Fibroblast of lung (primary cell): ENCODE measurements around the gene ERBB2. TPM values are rescaled to one million over a fixed set of nuclear protein-coding genes. Genes with fewer than 3 reads are reported as not detected.

Experiments used
- DNase-seq, 2 donors: peaks; one replicate each; pipeline versions ENCODE4 v3.0.0 to v3.0.0-alpha.2; 2010; ENCODE audit warnings: low read depth in 2 of 2
- H2AFZ ChIP-seq: 2 replicates; pipeline ENCODE4 v1.5.1; 2012; ENCODE audit warnings: low read length, control low read depth, inconsistent platforms
- H3K27ac ChIP-seq: 2 replicates; pipeline ENCODE4 v1.5.1; 2011; ENCODE audit warnings: low read length, control low read depth; ENCODE audit not compliant: insufficient read depth
- H3K27me3 ChIP-seq: 2 replicates; pipeline ENCODE4 v1.5.1; 2011; ENCODE audit warnings: mild to moderate bottlenecking, low read length; ENCODE audit not compliant: control insufficient read depth, insufficient read depth
- H3K36me3 ChIP-seq: 2 replicates; pipeline ENCODE4 v1.5.1; 2011; ENCODE audit warnings: low read length; ENCODE audit not compliant: control insufficient read depth, insufficient read depth
- H3K4me1 ChIP-seq: 2 replicates; pipeline ENCODE4 v1.5.1; 2011; ENCODE audit warnings: low read length; ENCODE audit not compliant: control insufficient read depth, insufficient read depth; ENCODE audit errors: extremely low read depth
- H3K4me2 ChIP-seq: 2 replicates; pipeline ENCODE4 v1.5.1; 2011; ENCODE audit warnings: low read length, control low read depth; ENCODE audit not compliant: insufficient read depth; ENCODE audit errors: extremely low read depth
- H3K4me3 ChIP-seq, 4 experiments: fragments of 200-600 bp in 1 of 4; sonication (generic) in 1 of 4; replicated peaks in 1 of 4; 2 replicates each; pipeline ENCODE4 v1.5.1; 2011 to 2016; ENCODE audit warnings: low read length in 4 of 4, low read depth in 3 of 4, mild to moderate bottlenecking in 3 of 4, control low read depth in 2 of 4, inconsistent platforms in 1 of 4, mixed read lengths in 1 of 4; ENCODE audit not compliant: insufficient read depth in 1 of 4; ENCODE audit errors: control extremely low read depth in 1 of 4
- H3K79me2 ChIP-seq: 2 replicates; pipeline ENCODE4 v1.5.1; 2012; ENCODE audit warnings: mild to moderate bottlenecking, low read length, inconsistent platforms; ENCODE audit not compliant: control insufficient read depth, insufficient read depth
- H3K9ac ChIP-seq: 2 replicates; pipeline ENCODE4 v1.5.1; 2011; ENCODE audit warnings: mild to moderate bottlenecking, low read length, control low read depth; ENCODE audit not compliant: insufficient read depth
- H3K9me3 ChIP-seq: 2 replicates; pipeline ENCODE4 v1.5.1; 2012; ENCODE audit warnings: low read depth, low read length; ENCODE audit not compliant: control insufficient read depth, insufficient read depth
- H4K20me1 ChIP-seq: 2 replicates; pipeline ENCODE4 v1.5.1; 2011; ENCODE audit warnings: low read length; ENCODE audit not compliant: control insufficient read depth, insufficient read depth; ENCODE audit errors: extremely low read depth
- EZH2 ChIP-seq: IDR thresholded peaks from 2 replicates; pipeline ENCODE4 v1.5.1; 2012; ENCODE audit warnings: low read length, control low read depth, mild to moderate bottlenecking; ENCODE audit errors: missing control alignments
- polyA minus RNA-seq: library from RNA; depleted of rRNA, polyadenylated mRNA; stranded (reverse); fragments of >200 nt; gene quantifications from 2 replicates; pipeline ENCODE4 v1.2.3, GENCODE V29; 2011; ENCODE audit warnings: low replicate concordance
- polyA plus RNA-seq, 2 donors: library from polyadenylated mRNA; depleted of rRNA in 1 of 2; stranded (reverse) in 1 of 2; unstranded in 1 of 2; fragments of >200 nt; gene quantifications; 2 replicates each; pipeline ENCODE4 v1.2.1, GENCODE V29; 2011 to 2012; ENCODE audit warnings: missing spikeins in 1 of 2
- total RNA-seq: library from RNA; depleted of rRNA; stranded (reverse); fragments of >200 nt; gene quantifications from 2 replicates; pipeline ENCODE4 v1.2.1, GENCODE V29; 2014
- TF ChIP-seq, protein P1 (sequence below), 2 donors: IDR thresholded peaks in 1 of 2; conservative IDR thresholded peaks in 1 of 2; 1 replicate in 1 of 2; 2 replicates in 1 of 2; pipeline ENCODE4 v1.5.1; 2011 to 2012; ENCODE audit warnings: low read length in 2 of 2, control low read depth in 1 of 2, inconsistent platforms in 1 of 2, low read depth in 1 of 2, mild to moderate bottlenecking in 1 of 2

The ERBB2 gene
- total RNA-seq, result 24.7 and 33.9 TPM in 2 replicates
- polyA plus RNA-seq, result 24.7 and 25.0 TPM in 2 replicates
- polyA plus RNA-seq (2012), result 33.0 and 37.0 TPM in 2 replicates
- polyA minus RNA-seq, result 184 and 211 TPM in 2 replicates

GRCh38 chr17:39699818-39700147 is at the start of gene ERBB2:
Gene ERBB2 (plus strand): TSS chr17:39700064. CDS start chr17:39700239, 175 bp downstream.
- TF ChIP-seq, protein P1, sequence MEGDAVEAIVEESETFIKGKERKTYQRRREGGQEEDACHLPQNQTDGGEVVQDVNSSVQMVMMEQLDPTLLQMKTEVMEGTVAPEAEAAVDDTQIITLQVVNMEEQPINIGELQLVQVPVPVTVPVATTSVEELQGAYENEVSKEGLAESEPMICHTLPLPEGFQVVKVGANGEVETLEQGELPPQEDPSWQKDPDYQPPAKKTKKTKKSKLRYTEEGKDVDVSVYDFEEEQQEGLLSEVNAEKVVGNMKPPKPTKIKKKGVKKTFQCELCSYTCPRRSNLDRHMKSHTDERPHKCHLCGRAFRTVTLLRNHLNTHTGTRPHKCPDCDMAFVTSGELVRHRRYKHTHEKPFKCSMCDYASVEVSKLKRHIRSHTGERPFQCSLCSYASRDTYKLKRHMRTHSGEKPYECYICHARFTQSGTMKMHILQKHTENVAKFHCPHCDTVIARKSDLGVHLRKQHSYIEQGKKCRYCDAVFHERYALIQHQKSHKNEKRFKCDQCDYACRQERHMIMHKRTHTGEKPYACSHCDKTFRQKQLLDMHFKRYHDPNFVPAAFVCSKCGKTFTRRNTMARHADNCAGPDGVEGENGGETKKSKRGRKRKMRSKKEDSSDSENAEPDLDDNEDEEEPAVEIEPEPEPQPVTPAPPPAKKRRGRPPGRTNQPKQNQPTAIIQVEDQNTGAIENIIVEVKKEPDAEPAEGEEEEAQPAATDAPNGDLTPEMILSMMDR (conservative IDR thresholded peaks at IDR 0.05 in 1 of 2, IDR thresholded peaks at IDR 0.05 in 1 of 2; ENCODE audit: low read depth in 1 of 2, low read length in 2 of 2), result no peak
- no peak for TF ChIP-seq EZH2
- peak within 1 kb of the TSS; percentile 59 for H2AFZ ChIP-seq
- peak; percentile 73 to 87 for DNase-seq
- peak within 1 kb of the TSS; percentile 73 to 90 (median 78) for H3K4me3 ChIP-seq
- peaks cover 4% of the 10 kb centered on the region for H3K4me1 ChIP-seq
- no peaks in the 10 kb centered on the region for H4K20me1 ChIP-seq
- no peaks in the 10 kb centered on the region for H3K9me3 ChIP-seq
- peak within 1 kb of the TSS; percentile 51 for H3K27ac ChIP-seq
- H3K4me2 ChIP-seq, result peak within 1 kb of the TSS; percentile 88
- H3K9ac ChIP-seq, result peak within 1 kb of the TSS; percentile 71
- H3K79me2 ChIP-seq, result peaks cover 9% of the 10 kb centered on the region
- H3K36me3 ChIP-seq, result no peaks in the 10 kb centered on the region
- H3K27me3 ChIP-seq, result no peaks in the 10 kb centered on the region

DNA sequence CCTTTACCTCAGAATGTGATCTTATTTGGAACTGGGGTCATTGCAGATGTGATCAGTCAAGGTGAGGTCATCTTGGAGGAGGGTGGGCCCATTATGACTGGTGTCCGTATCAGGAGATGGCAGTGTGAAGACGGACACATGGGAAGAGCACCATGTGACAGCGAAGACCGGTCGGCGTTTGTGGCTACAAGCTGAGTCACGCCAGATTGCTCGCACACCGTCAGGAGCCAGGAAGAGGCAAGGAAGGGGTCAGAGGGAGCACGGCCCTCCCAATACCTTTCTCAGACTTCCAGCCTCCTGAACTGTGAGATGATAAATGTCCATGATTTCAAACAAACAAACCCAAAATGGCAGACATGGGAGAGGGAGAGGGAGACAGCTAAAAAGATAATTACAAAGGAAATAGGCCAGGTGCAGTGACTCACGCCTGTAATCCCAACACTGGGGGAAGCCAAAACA is 49.7 kb upstream of the ERBB2 start:
- Histone ChIP-seq H3K27me3 (no peaks in the 10 kb centered on the region), H3K4me1 (no peaks in the 10 kb centered on the region), H3K79me2 (no peaks in the 10 kb centered on the region), H4K20me1 (no peaks in the 10 kb centered on the region), H3K27ac (no peak overlapping the region), H3K36me3 (no peaks in the 10 kb centered on the region), H3K9ac (no peak overlapping the region), H3K4me2 (no peak overlapping the region), H3K4me3 (no peak overlapping the region), H3K9me3 (no peaks in the 10 kb centered on the region), H2AFZ (no peak overlapping the region)
- peak in 1 of 2 donors; percentile 37 for DNase-seq
- TF ChIP-seq, protein P1 (conservative IDR thresholded peaks at IDR 0.05 in 1 of 2, IDR thresholded peaks at IDR 0.05 in 1 of 2; ENCODE audit: low read depth in 1 of 2, low read length in 2 of 2), result no peak
- no peak for TF ChIP-seq EZH2

GRCh38 chr17:39651923-39652586 is 47.8 kb upstream of the ERBB2 start:
- H3K36me3 ChIP-seq, result no peaks in the 10 kb centered on the region
- DNase-seq, result no peak
- no peak overlapping the region for H3K27ac ChIP-seq
- no peak overlapping the region for H3K4me2 ChIP-seq
- no peaks in the 10 kb centered on the region for H3K4me1 ChIP-seq
- no peaks in the 10 kb centered on the region for H3K9me3 ChIP-seq
- no peaks in the 10 kb centered on the region for H4K20me1 ChIP-seq
- H3K27me3 ChIP-seq, result no peaks in the 10 kb centered on the region
- H3K4me3 ChIP-seq, result no peak overlapping the region
- H3K79me2 ChIP-seq, result no peaks in the 10 kb centered on the region
- no peak overlapping the region for H2AFZ ChIP-seq
- TF ChIP-seq, protein P1 (conservative IDR thresholded peaks at IDR 0.05 in 1 of 2, IDR thresholded peaks at IDR 0.05 in 1 of 2; ENCODE audit: low read depth in 1 of 2, low read length in 2 of 2), result no peak
- TF ChIP-seq EZH2, result no peak
- no peak overlapping the region for H3K9ac ChIP-seq
